ENCODE results near the gene RRAD. TPM values are rescaled to one million over a fixed set of nuclear protein-coding genes. Genes with fewer than 3 reads are reported as not detected.
"Not testable (repeated sequence)": the region's sequence is repeated elsewhere in the genome, so short reads cannot be mapped to it uniquely, and the experiment has no call there.

The RRAD gene
- polyA plus RNA-seq, 1 donor = 4.9 TPM

DNA sequence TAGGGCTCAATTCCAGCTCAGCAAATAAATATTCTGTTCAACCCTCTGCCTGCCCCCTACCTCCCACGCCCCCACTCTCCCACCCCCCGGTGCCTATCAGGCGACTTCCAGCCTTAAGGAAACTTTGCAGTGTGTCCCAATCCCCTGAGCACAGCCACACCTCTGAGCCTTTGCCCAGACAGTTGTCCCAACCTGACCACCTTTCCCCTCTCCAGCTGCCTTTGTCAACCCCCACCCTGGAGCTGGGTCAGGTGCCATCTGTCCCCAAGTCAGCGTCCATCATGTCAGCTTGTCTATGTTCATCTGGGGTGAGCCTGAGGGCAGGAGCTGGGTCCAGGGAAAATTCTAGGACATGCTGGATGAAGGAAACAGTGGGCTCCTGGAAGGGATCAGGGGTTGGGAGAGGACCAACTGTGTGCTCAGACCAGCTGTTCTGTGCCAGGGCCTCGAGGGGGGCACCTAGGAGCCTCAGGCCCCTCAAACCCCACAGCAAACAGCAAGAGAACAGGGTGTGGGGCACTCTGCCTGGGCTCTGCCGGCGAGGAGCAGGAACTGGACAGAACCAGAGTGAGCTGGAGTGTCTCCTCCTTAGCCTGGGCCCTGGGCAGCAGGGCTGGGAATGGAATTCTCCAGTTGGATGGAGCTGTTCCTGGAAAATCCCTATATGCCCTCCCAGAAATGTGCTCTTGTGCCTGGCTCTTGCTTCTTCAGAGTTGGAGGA is 24.5 kb downstream of the RRAD start:
- DNase-seq (ENCODE audit: low read depth) = no peak

DNA sequence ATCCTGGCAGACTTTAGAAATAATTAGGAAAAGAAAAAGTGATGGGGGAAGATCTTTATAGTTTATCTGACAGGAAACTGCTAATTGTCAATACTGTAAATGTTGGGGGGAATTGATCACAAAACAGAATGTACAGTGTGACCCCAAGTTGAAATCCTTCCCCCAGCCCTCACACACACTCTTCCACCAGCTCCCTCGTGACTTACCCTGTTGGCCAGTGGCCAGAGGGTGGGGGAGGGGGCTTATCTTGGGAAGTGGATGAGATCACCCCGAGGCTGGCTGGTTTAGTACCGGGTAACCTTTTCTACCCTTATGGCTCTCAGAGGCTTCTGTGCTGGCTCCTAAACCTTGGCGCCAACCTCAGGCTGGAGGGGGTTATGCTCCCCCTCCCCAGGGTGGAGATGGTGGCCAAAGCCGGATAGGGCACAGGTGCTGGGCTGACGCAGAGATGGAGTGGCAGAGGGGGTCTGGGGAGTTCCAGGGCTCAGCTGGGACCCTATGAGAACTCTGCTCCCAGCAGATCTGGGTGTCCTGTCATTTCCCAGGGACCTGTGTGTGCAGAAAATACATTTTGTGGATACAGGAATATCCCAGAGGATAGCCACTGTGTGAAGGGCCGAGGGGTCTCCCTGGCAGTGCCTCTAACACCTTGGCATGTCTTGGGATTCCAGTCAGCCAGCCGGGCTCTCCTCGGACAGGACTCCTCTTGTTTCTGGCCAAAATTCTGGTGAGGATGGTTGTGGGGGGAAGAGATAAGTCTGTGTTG is 25.2 kb downstream of the RRAD start:
- DNase-seq (ENCODE audit: low read depth) = no peak

DNA sequence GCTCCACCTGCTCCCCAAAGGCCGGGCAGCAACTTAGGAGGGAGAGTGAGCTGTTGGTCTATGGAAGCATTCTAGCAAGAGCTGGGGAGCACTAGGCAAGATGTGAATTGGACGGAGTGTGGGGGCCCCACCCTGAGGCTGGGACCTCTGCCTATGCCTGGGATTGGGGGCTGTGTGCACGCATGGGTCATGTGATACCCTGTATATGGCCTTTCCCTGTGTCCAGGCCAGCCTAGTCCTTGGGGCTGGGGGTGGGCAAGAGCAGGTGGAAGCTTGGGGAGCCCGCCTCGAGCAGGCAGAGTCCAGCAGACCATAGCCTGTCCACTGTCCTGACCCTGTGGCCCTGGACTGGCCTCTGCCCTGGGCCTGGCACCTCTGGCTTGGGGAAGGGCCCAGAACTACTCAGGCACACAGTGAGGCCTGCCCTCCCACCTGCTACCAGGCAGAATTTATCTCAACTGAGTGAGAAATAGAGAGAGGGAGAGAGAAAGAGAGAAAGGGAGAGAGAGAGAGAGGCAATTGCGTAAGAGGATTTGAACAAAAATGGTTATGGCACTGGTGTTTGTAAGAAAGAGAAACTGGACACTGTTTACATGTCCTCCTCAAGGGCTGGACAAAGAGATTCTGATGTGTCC is 25.9 kb downstream of the RRAD start:
- no peak for DNase-seq (ENCODE audit: low read depth)

DNA sequence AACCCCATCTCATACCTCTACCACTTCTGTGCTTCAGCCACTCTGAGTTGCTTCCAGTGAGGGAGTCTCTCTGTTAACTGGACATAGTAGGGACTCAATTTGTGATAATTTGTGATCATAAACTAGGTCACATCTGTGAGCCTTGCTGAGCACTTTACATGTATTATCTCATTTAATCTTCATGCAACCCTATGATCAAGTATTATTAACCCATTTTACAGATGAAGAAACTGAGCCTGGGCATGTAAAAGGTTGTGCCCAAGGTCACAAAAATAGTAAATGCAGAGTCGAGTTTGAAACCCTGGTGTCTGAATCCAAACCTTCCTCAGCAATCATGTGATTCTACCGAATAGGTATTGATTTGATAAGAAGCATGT is 26.4 kb downstream of the RRAD start:
- DNase-seq (ENCODE audit: low read depth) = no peak

DNA sequence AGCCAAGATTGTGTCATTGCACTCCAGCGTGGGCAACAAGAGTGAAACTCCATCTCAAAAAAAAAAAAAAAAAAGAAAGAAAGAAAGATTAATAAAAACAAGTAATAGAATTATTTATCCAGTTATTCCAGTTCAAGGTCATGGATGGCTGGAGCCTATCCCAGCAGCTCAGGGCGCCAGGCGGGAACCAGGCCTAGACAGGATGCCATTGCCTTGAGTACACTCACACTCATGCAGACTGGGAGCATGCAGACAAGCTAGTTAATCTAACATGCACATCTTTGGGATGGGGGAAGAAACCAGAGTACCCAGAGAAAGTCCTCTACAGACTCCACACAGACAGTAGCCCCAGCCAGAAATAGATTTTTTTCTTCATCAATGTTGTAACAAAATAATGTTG is 27.1 kb downstream of the RRAD start:
- no peak for DNase-seq (ENCODE audit: low read depth)

DNA sequence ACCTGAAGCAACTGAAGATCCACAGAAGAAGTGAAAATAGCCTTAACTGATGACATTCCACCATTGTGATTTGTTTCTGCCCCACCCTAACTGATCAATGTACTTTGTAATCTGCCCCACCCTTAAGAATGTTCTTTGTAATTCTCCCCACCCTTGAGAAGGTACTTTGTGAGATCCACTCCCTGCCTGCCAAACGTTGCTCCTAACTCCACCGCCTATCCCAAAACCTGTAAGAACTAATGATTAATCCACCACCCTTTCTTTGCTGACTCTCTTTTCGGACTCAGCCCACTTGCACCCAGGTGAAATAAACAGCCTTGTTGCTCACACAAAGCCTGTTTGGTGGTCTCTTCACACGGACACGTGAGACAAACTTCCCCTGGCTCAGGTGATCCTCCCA is 28.7 kb downstream of the RRAD start:
- DNase-seq (ENCODE audit: low read depth) = not testable (repeated sequence)

DNA sequence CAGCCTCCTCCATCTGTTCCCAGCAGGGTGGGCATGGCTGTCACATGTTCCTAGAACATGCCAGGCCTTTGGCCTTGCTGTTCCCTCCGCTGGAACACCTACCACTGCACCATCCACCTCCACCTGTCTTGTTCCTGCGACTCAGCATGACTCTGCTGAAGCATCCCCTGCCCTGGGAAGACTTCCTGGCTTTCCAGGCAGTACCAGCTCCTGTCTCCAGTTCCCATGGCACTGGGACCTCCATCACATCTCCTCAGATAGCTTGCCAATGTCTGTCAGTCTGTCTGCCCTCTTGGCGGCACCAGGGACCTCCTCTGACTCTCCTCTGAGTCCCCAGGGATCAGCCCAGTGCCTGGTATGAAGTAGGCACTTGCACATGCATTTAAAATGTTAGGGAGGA is 29.3 kb downstream of the RRAD start:
- DNase-seq (ENCODE audit: low read depth) = no peak

DNA sequence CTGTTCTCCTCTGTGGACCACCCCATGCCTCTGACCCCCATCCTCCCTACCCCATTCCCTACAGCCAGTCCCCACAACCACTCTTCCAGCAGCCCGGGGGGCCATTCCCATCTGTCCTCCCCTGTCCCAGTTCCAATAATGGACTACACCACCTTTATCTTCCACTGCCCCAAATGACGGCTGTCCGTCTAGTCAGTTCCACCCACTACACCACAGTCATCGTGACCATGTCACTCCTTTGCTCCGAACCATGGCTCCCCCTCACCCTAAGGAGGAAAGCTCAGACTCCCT is 29.7 kb downstream of the RRAD start:
- no peak for DNase-seq (ENCODE audit: low read depth)

DNA sequence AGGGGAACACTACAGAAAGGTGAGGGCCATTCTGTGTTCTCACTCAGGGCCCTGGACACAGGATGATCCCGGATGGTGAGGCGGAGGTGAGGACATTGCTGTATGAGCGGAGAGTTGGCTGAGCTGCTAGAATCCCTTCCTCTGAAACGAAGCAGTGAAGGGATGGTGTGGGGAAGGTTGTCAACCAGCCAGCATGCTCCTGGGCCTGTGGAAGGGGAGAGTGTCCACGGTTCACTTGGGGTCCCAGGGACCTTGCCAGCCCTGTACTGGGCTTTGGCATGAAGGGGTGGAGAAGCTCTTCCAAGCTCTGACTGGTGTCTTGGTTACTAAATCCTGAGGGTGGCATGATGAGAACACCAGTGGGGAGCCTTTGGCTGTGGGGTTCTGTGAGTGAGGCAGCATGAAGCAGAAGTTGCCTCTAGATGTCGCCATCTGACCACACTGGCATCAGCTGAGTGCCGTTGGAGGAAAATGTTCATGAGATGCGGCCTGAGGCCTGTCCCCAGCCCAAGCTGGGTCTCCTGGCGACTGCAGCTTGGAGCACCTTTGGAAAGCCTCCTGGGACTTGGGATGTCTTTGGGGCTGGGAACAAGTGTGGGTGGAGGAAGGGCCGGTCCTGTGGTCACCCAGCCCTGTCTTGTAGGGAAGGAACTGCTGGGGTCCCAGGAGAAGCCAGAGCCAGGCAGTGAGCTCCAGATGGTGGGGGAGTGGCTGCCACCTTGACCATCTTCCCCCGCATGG is 30.2 kb downstream of the RRAD start:
- peak; percentile 41 for DNase-seq (ENCODE audit: low read depth)

DNA sequence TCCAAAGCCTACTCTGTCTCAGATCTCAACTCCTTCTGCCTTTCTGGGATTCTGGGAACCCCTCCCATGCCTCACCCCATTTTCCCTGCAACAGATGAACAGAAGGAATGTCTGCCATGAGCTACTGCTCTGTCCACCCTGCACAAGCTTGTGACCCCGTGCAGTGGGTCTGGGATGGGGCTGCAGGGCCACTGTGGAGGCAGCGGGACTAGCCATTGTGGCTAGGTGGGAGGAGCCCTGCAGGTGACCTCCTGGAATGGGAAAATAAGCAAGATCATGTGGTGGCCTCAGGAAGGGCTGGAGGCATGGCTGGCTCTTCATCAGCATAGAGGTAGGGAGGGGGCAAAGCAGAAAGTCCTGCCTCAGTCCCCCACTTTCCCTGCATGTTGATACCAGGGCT is 31.3 kb downstream of the RRAD start:
- no peak for DNase-seq (ENCODE audit: low read depth)

DNA sequence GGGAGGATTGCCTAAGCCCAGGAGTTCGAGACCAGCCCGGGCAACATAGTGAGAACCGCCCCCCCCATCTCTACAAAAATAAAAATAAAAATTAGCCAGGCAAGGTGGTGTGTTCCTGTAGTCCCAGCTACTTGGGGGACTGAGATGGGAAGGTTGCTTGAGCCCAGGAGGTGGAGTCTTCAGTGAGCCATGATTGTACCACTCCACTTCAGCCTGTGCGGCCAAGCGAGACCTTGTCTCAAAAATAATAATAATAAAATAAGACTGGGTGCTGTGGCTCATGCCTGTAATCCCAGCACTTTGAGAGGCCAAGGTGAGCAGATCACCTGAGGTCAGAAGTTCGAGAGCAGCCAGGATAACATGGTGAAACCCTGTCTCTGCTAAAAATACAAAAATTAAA is 33.5 kb downstream of the RRAD start:
- DNase-seq (ENCODE audit: low read depth) = no peak

DNA sequence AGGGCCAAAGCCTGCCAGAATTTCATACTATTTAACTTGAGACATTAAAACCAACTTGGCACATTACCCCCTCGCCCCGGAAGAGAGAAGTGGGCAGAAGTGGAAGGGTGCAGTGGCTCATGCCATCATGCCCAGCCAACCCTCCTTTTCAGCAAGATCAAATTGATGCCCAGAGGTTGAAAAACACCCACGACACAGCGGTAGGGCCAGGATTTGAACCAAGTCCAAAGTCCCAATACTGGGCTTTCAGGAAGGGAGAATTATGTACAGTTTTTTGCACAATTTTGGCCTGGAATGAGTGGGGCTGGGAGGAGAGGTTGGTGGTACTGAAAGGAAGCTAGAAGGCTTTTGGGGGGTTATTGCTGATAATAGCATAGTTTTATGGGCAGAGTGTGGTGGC is 34.0 kb downstream of the RRAD start:
- no peak for DNase-seq (ENCODE audit: low read depth)

DNA sequence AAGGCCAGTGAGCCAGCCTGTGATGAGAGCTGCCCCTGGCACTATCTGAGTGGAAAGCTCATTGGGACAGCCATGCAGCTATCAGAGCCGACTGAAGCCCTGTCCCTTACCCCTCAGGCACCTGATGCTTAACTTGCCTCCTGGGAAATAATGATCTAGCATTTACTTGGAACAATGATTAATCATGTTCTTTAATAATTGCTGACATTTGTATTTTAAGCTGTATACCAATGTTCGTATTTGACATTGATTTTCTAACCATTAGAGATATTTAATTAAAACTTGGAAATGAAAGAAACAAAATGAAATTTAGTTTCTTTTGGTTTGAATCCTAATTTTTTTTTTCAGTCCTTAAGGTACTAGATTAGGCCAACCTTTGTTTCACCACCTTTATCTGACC is 34.5 kb downstream of the RRAD start:
- no peak for DNase-seq (ENCODE audit: low read depth)

DNA sequence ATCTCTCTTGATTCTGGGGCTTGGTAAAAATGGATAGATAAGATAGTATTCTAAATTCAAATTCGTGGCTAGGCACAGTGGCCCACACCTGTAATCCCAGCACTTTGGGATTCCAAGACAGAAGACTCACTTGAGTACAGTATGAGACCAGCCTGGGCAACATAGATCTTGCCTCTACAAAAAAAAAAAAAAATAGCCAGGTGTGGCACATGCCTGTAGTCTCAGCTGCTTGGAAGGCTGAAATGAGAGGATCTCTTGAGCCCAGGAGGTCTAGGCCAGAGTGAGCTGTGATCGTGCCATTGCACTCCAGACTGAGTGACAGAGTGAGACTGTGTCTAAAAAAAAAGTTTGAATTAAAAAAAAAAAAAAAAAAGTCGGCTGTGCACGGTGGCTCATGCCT is 35.7 kb downstream of the RRAD start:
- no peak for DNase-seq (ENCODE audit: low read depth)

DNA sequence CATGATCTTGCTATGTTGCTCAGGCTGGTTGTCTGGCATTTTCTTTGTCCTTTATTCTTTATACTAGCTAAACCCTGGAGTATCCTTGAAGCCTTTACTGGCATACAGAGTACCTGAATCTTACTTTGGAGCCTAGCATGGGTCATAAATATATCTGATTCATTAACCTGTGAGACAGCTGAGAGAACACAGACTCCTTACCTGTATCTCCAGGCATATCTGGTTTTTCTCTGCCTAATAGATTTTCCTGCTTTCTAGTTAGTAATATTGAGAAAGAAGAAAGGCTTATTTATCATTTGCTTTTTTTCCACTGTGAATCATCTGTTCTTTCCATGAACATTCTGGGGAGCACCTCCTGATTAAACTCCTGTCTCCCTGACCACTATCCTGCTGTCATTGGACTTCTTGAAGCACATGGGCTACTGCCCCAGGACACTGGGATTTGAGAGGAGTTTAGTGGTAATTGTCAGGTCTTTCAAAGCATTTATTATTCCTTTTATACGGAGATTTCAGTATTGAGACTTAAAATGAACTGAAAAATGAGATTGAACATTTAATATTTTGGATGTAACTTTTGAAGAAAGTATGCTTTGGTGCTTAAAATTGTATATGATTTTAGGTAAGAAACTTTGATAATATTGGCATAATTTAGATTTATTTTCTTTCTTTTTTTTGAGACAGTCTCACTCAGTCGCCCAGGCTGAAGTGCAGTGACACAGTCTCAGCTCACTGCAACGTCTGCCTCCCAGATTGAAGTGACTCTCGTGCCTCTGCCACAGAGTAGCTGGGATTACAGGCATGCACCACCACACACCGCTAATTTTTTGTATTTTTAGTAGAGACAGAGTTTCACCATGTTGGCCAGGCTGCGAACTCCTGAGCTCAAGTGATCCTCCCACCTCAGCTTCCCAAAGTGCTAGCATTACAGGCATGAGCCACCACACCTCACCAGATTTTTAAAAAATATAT is 36.4 kb downstream of the RRAD start:
- no peak for DNase-seq (ENCODE audit: low read depth)

DNA sequence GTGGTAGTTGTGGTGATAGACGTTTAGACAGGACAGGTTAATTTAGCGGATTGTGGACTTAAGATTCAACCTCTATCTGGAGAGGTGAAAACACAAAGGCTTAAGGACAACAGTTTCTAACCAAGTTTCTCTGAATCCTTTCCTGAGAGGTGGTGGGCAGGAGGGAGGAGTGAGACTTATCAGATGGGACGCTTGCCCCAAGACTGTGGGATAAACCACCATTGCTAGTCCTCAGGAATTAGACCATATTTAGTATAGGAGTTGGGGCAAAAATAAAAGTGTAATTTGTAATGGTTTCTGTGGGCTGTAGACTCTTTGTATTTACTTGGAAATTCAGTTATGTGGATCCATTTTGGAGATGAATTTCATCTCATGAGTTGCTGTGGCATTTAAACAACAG is 38.4 kb downstream of the RRAD start:
- DNase-seq (ENCODE audit: low read depth) = no peak

DNA sequence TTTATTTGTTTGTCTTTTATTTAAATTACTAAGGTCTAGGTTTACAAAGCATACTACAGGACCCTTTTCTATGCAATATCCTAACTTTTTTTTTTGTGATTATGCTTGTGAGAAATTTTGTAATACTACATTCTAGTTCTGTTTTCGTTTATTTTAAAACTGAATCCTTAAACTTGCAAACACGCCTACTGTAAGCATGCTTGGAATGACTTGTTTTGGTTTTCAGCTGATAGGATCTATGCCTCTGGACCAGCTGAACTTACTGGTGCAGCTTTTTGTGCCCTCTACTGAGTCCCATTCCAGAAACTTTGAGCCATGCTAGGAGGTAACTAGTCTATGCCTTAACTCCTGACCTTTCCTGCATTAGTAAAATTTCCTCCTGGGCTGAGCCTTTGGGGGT is 39.0 kb downstream of the RRAD start:
- no peak for DNase-seq (ENCODE audit: low read depth)

DNA sequence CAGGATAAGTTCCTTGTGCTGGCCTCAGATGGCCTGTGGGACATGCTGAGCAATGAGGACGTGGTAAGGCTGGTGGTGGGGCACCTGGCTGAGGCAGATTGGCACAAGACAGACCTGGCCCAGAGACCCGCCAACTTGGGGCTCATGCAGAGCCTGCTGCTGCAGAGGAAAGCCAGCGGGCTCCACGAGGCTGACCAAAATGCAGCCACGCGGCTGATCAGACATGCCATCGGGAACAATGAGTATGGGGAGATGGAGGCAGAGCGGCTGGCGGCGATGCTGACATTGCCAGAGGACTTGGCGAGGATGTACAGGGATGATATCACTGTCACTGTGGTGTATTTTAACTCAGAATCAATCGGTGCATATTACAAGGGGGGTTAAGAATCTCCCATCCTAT is 39.8 kb downstream of the RRAD start:
- no peak for DNase-seq (ENCODE audit: low read depth)

DNA sequence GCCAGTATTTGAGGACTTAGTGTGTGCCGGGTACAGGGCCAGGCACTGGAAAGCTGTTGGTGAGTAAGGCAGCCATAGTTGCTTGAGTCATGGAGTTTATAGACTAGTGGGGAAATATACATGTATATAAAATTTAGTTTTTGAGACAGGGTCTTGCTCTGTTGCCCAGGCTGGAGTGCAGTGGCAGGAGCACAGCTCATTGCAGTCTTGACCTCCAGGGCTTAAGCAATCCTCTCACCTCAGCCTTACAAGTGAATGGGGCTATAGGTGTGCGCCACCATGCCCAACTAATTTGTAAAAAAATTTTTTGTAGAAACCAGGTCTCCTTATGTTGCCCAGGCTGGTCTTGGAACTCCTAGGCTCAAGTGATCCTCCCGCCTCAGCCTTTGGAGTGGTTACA is 42.6 kb downstream of the RRAD start:
- no peak for DNase-seq (ENCODE audit: low read depth)

DNA sequence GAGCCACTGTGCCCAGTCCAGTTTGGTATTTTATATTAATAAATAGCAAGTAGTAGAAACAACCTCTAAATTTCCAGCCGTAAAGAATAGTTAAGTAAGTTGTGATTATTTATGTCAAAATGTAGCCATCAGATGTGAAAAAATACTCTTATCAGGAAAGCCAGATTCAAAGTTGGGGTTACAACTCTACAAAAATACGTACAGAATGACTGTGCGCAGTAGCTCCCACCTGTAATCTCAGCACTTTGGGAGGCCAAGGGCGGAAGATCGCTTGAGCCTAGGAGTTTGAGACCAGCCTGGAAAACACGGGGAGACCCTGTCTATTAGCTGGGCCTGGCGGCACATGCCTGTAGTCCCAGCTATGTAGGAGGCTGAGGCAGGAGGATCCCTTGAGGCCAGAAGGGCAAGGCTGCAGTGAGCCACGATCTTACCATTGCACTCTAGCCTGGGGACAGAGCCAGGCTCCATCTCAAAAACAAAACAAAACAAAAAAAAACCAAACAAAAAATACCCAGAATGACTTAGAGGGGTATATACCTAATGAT is 43.3 kb downstream of the RRAD start:
- DNase-seq (ENCODE audit: low read depth) = no peak

DNA sequence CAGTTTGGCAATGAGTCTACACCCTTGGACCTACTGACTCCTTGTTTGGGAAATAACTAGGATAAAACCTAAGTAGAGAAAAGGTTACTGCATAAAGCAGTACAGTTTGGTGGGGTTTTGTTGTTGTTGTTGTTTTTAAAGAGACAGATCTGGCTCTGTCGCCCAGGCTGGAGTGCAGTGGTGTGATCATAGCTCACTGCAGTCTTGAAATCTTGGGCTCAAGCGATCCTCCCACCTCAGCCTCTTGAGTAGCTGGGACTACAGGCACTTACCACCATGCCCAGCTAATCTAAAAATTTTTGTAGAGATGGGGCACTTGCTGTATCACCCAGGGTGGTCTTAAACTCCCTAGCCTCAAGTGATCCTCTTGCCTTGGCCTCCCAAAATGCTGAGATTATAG is 43.8 kb downstream of the RRAD start:
- no peak for DNase-seq (ENCODE audit: low read depth)

All from forelimb muscle (tissue), 1 donor.